Parathyroid adenoma (tissue), 2 donors: ENCODE results near the gene TRPV4.

ENCODE experiments used
- H2AFZ ChIP-seq: fragments of 300-600 bp; sonication (generic); one replicate; pipeline ENCODE4 v1.7.0; 2017; ENCODE audit warnings: antibody characterized with exemption, mild to moderate bottlenecking
- H3K27ac ChIP-seq: fragments of 300-600 bp; sonication (generic); one replicate; pipeline ENCODE4 v1.7.0; 2017
- H3K27me3 ChIP-seq: fragments of 300-600 bp; sonication (generic); one replicate; pipeline ENCODE4 v1.7.0; 2017; ENCODE audit warnings: low read length; ENCODE audit not compliant: control insufficient read depth, insufficient read depth
- H3K36me3 ChIP-seq: fragments of 300-600 bp; sonication (generic); one replicate; pipeline ENCODE4 v1.7.0; 2017; ENCODE audit warnings: low read length; ENCODE audit not compliant: control insufficient read depth, insufficient read depth
- H3K4me1 ChIP-seq: fragments of 300-600 bp; sonication (generic); one replicate; pipeline ENCODE4 v1.7.0; 2017; ENCODE audit warnings: control low read depth
- H3K4me2 ChIP-seq: fragments of 300-600 bp; sonication (generic); one replicate; pipeline ENCODE4 v1.7.0; 2017; ENCODE audit warnings: low read length
- H3K4me3 ChIP-seq: fragments of 300-600 bp; sonication (generic); one replicate; pipeline ENCODE4 v1.7.0; 2017; ENCODE audit warnings: low read depth, low read length
- H3K79me2 ChIP-seq: fragments of 300-600 bp; sonication (generic); one replicate; pipeline ENCODE4 v1.7.0; 2017; ENCODE audit warnings: control low read depth
- H3K9ac ChIP-seq: fragments of 300-600 bp; sonication (generic); one replicate; pipeline ENCODE4 v1.7.0; 2017; ENCODE audit warnings: mild to moderate bottlenecking
- H3K9me3 ChIP-seq: fragments of 300-600 bp; sonication (generic); one replicate; pipeline ENCODE4 v1.7.0; 2017; ENCODE audit warnings: low read length; ENCODE audit not compliant: control insufficient read depth
- CTCF ChIP-seq: fragments of 300-600 bp; sonication (generic); IDR thresholded peaks from one replicate; pipeline ENCODE4 v1.7.0; 2017; ENCODE audit warnings: antibody characterized with exemption, mild to moderate bottlenecking
- donor health status: primary hyperparathyroidism.

The TRPV4 gene

GRCh38 chr12:109797905-109798669 lies 35.1 kb downstream of the TRPV4 start:
- Histone ChIP-seq H3K79me2 (no peaks in the 10 kb centered on the region), H3K27me3 (no peaks in the 10 kb centered on the region), H3K4me1 (no peaks in the 10 kb centered on the region), H3K4me3 (no peak overlapping the region), H3K9ac (no peak overlapping the region), H3K9me3 (no peaks in the 10 kb centered on the region), H3K36me3 (no peaks in the 10 kb centered on the region), H3K4me2 (no peak overlapping the region), H3K27ac (no peak overlapping the region), H2AFZ (no peak overlapping the region)
- no peak for TF ChIP-seq CTCF

DNA sequence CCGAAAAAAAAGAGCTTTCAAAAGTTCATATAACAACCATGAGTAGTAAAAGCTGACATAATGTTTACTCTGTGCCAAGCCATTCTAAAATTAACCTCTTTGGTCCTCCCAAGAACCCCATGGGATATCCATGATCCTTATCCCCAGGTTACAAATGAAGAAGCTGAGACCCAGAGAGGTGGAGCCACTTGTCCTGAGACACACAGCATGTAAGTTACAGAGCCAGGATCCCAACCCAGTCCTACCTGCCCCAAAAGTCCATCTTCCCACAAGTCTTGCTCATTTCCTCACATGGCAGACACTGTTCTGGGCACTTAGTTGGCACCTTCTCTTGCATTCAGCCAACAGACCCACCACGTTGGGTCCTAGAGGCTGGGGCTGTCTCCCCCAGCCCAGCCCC lies 37.1 kb downstream of the TRPV4 start:
- TF ChIP-seq CTCF = no peak
- no peaks in the 10 kb centered on the region for H3K4me1 ChIP-seq
- no peak overlapping the region for H2AFZ ChIP-seq
- H3K27ac ChIP-seq = no peak overlapping the region
- no peaks in the 10 kb centered on the region for H3K36me3 ChIP-seq
- H3K79me2 ChIP-seq = no peaks in the 10 kb centered on the region
- H3K9ac ChIP-seq = no peak overlapping the region
- H3K27me3 ChIP-seq = no peaks in the 10 kb centered on the region
- H3K4me3 ChIP-seq = no peak overlapping the region
- no peak overlapping the region for H3K4me2 ChIP-seq
- no peaks in the 10 kb centered on the region for H3K9me3 ChIP-seq

DNA sequence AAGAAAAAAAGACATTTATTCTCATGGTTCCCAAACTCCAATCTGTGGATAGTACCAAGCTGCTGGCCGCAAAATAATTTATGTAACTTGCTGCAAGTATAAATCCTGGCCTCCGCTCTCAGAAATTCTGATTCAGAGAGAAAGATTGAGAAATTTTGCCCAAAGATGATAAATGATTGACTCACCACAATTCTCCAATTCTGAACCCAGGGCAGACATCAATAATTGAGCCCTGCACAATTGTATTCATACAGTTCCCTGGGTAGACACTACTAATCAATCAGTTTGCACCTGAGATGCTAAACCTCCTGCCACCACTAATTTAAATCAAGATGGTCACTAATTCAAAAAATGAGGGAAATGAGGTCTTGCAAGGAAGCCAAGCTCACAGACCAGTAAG lies 38.2 kb downstream of the TRPV4 start:
- no peaks in the 10 kb centered on the region for H3K4me1 ChIP-seq
- no peak overlapping the region for H3K27ac ChIP-seq
- H3K9ac ChIP-seq = no peak overlapping the region
- H3K9me3 ChIP-seq = no peaks in the 10 kb centered on the region
- H3K79me2 ChIP-seq = no peaks in the 10 kb centered on the region
- H2AFZ ChIP-seq = no peak overlapping the region
- no peak for TF ChIP-seq CTCF
- H3K4me3 ChIP-seq = no peak overlapping the region
- H3K27me3 ChIP-seq = no peaks in the 10 kb centered on the region
- no peak overlapping the region for H3K4me2 ChIP-seq
- H3K36me3 ChIP-seq = no peaks in the 10 kb centered on the region

GRCh38 chr12:109793826-109794501 lies 39.2 kb downstream of the TRPV4 start:
- H2AFZ ChIP-seq = no peak overlapping the region
- H3K27me3 ChIP-seq = no peaks in the 10 kb centered on the region
- H3K4me2 ChIP-seq = no peak overlapping the region
- TF ChIP-seq CTCF = no peak
- H3K9me3 ChIP-seq = no peaks in the 10 kb centered on the region
- H3K4me1 ChIP-seq = no peaks in the 10 kb centered on the region
- no peak overlapping the region for H3K4me3 ChIP-seq
- no peaks in the 10 kb centered on the region for H3K36me3 ChIP-seq
- no peak overlapping the region for H3K27ac ChIP-seq
- H3K9ac ChIP-seq = no peak overlapping the region
- H3K79me2 ChIP-seq = no peaks in the 10 kb centered on the region
